ENCODE results near the gene GADL1.
A peak's percentile ranks its signal among the peaks of the same experiment; 100 is the strongest.

Gene GADL1

DNA sequence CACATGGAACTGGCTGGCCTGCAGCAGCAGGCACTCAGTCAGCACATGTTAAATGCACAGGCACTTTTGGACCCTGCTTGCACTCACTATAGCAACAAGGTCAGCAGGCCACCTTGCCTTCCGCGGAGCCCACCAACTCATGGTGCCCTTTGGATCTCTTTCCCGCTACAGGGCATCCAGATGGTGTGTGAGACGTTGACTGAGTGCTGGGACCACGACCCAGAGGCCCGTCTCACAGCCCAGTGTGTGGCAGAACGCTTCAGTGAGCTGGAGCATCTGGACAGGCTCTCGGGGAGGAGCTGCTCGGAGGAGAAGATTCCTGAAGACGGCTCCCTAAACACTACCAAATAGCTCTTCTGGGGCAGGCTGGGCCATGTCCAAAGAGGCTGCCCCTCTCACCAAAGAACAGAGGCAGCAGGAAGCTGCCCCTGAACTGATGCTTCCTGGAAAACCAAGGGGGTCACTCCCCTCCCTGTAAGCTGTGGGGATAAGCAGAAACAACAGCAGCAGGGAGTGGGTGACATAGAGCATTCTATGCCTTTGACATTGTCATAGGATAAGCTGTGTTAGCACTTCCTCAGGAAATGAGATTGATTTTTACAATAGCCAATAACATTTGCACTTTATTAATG lies 203.1 kb downstream of the GADL1 start:
- DNase-seq, result no peak

DNA sequence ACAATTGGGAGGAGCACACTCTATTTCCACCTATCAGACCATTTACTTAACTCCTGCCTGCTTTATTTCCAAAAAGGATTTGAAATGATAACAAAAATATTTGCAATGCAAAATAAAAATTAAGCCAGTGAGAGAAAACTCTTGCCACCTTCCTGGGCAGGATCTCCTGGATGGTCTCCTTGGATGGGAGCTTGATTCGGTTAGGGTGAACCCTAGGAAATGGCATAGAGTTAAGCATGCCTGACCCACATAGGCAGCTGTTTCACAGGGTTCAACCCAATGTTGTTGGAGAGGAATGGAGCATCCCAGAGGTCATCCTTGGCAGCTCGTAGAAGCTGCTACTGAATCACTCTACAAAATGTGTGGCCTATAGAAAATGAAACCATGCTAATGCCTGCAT lies 204.3 kb downstream of the GADL1 start:
- no peak for DNase-seq

DNA sequence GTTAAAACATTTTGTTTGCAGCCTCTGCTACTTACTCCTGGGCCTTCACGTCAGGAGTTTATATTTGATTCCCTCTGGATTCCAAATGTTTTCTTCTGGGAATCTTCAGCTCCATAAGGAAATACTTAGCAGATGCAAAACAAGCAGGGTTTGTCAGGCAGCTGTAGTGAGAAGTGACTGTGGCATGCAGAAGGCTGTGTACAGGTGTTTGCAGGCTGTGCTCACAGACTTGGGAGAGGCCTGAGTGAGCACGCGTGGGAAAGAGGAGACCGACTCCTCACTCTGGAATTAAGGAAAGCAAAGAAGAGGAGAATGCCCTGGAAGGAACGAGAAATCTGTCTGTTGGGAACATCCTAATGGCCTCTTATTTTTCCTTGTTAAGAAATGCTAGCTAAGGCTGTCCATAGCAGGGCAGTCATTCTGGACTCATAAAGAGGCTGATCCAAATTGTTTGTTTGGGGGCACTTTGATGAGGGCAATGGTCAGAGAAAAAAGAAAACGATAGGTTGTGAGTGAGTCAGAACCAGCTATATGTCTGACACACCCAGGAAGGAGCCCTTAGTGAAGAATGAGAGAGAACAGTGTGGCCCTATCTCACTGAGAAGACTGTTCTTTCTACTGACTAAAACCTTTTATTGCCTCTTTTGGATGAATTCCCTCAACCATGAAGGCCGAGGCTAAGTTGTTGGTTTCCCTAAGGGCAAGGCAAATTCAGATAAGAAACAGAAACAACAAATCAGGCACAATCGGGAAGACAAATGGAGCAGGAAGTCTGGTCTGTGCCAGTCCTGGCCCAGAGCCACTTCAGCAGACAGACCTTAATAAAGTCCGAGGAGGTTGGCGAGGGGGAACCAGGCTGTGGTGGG lies 205.5 kb downstream of the GADL1 start:
- no peak for DNase-seq

DNA sequence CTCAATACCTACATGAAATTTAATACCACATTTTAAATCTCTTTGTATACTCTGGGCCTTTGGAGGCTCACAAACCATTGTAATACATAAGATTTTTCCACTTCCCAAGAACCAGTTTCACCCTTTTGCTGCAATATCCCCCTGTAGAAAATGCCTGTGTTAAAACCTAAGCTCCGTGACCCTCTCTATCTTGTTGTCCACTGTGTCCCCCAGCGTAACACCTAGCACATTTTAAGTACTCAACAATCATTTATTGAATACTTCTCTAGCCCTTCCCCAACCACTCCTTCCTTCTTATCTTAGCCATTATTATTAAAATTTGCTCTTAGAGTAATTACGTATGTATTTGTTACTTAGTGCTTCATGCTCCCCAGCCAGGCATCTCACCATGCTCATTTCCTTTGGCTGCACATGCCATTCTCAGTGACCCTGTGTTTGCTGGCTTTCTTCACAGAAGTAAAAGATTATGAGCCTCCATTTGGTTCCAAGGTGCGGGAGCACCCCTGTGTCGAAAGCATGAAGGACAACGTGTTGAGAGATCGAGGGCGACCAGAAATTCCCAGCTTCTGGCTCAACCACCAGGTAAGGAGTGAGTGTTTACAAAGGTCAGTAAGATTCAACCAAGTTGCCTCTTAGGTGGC lies 206.4 kb downstream of the GADL1 start:
- no peak for DNase-seq

DNA sequence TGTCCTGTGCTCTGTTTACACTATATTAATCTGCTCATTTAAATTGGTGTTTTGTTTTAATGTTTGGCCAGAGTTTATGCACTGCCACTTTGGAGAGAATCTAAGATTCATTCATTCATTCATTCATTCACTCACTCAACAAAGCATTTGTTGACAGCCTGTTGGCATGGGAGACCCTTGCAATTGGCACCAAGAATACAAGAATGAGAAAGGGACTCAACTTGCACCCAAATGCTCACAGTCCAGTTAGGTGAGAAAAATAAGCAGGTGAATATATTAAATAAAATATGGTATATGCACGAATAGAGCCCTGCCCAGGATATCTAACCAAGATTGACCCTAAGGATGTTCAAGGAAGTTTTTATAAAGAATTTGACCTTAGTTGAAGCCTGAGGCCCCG lies 207.7 kb downstream of the GADL1 start:
- no peak for DNase-seq

DNA sequence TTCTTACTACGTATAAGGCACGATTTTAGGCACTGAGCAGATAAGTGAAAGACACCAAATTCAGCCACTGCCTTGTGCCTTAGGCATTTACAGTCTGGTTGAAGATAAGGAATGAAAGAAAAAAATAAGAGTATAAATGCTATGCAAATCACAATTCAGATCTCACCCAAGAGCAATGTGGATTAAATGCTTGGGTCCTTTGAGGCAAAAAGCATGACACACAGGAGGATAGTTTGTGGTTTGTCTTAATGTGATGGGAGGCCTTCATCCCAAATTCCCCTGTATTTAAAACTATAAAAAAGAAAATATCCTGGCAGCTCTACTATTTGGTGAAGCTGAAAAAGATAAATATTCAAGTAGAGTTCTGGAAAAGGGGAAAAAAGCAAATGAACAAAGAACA lies 208.3 kb downstream of the GADL1 start:
- DNase-seq, result no peak

DNA sequence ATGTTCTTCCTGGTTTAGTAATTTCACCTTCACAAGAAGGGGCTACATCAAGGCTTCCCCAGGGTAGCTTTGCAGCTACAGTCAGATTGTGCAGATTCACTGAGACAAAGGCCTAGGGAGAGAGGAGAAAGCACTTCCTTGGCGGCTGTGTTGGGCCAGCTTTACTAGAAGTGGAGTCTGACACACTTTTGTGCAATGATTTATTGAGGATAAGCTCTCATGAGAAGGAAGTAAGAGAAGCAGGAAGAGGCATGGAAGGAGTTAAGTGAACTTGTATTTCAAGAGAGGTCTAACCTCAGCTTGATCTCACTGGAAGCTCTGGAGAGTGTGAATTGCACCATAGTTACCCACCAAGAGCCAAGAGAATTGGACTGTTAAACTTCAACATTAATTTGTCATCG lies 209.2 kb downstream of the GADL1 start:
- DNase-seq, result no peak

DNA sequence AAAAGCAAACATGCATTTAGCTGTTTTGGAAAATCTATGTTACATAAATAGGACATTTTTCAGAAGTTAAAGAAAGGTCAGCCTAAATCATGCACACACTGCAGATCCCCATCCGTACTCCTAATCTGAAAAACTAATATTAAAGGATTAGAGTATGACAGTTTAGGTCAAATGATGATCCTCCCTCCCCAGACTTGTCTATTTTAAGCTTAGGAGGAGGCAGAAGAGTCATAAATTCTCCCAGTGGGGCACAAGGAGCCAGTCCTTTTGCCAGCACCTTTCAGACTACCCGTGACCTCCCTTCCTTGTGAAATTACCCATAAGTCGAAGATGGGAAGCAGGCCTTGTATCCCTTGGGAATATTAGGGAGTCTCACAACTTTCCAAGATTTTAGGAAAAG lies 210.1 kb downstream of the GADL1 start:
- no peak for DNase-seq

DNA sequence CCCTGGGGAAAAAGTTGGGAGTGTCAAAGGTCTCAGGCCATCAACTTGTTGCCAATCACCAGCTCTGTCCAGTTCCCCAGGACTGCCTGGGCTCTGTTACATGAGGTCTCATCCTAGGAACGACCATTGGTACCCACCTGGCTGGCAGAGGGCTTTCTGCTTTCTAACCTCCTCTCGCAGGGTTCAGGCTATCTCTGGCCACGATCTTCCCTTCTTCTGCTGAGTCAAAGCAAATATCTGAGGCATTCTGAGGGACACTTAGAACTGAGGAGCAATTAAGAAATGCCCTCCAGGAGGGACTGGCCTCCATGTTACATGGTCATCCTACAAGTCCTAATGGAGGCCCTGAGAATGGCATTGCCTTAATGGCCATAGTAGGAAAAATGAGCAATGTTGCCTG lies 210.7 kb downstream of the GADL1 start:
- DNase-seq, result no peak

DNA sequence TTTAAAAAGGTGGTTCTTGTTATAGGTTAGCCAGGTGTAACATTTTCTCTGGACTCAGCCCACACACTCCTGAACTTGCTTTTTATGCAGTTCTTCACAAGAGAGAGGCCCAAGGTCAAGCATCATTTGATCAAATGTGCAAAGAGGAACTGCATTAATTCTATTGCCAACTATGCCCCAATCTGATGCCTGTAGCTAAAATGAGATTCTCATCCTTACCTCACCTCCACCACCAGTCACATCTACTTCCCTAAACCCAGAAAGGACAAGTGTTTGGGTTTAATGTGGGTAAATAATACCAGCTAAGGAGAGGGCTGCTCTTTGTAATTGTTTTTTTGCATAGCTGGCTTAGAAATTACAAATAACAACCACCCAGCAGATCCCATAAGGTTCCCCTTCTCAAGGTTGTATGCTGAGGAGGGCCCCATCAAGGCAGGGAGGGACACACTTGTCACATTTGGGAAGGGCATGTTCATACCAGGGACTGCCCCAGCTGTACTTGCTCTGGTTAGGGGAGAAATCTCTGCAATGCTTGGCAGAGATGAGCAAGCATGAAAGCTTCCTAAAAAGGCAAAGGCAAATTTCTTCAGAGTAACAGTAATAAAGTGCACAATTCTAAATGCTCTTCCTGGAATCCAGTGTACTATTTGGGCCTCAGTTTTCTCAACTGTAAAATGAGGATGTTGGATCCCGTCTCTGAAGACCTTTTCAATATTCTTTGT lies 211.9 kb downstream of the GADL1 start:
- no peak for DNase-seq

DNA sequence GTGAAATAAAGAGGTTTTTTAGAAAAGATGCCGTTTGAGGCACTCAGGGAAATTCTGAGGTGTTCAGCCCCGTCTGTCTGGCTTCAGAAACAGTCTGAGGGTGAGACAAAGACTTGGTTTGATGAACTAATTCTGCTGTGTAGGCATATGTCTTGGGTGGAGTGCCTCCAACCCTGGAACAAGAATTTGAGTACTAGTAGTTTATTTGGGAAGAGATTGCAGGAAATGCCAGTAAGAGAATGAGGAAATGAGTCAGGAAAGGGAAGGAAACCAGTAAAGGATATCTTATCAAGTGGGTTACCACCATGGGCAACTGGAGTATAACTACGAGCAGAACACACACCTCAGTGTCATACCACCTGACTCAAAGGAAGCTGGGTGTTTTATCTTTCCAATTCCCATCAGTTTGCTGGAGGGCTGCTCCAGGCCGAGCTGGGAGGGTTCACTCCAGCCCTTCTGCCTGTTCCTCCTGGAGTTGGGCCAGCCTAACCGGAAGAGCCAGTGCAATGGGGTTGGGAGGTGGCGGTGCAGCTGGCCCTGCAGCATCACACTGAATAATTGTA lies 212.7 kb downstream of the GADL1 start:
- DNase-seq, result no peak

DNA sequence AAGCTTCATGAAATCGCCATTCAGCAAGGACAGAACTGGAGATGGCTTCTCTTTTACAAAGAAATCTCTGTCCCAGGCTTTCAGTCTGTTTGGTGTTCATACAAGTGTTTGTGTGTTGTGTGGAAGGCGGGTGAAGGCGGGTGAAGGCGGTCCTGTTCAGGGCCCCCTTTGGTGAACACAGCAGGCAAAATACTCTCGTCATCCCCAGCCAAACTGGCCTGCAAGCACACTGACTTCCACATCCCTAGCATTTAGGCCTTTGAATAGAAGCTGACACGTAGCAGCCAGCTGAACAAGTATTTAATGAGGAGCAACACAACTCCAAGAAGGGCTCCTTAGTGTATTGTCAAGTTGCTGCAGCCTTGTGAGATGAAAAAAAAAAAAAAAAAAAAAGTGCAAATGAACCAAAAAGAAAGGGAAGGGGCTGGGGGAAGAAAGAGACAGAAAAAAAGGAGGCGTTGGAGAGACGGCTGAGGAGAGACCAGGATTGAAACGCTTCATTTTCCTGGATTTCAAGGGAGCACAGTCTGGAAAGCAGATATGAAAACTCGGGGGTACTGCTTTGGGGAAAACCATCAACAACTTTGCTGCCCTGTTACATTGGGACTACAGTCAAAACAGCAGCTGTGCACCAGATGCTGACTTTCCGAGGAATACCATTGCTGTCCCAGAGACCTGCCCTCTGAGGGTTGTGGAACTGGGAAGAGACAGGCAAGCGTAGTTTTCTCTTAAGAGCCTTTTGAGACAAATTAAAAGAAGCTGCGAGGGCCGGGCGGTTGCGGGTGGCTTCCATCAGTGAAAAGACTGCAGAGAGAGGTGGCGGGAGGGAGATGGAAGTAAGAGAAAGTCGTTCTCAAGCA lies 213.4 kb downstream of the GADL1 start:
- DNase-seq, result peak; percentile 20

DNA sequence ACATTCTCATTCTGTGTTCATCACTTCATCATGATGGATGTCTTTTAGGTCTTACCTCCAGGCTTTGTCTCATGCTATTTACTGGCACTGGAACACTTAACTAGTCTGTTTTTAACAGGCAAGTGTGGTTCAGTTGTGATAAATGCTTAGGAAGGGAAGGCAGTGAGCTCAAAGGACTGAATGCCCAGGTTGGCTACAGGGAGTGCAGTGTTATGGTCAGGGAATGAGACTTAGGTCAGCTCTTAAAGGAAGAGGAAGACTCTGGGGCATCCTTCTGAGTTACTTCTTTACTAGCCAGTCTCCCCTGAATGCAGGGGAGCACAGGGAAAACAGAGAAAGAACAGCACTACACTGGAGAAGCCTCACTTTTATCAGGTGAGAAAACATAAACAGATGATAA lies 215.4 kb downstream of the GADL1 start:
- no peak for DNase-seq

DNA sequence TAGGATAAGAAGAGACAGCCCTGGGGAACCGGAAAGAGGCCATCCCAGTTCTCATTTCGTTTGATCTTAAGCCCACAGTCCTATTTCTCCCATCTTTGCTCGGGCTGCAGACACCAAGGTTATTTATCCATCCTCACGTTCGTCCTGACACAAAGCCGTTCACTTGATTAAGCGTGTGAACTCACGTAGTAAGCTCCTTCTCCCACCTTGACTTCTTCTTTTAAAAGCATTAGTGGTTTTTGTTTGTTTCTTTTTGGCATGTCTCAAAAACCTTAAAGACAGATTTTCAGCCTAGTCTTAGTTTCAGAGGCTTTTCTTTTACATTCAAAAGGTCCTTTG lies 217.1 kb downstream of the GADL1 start:
- no peak for DNase-seq

DNA sequence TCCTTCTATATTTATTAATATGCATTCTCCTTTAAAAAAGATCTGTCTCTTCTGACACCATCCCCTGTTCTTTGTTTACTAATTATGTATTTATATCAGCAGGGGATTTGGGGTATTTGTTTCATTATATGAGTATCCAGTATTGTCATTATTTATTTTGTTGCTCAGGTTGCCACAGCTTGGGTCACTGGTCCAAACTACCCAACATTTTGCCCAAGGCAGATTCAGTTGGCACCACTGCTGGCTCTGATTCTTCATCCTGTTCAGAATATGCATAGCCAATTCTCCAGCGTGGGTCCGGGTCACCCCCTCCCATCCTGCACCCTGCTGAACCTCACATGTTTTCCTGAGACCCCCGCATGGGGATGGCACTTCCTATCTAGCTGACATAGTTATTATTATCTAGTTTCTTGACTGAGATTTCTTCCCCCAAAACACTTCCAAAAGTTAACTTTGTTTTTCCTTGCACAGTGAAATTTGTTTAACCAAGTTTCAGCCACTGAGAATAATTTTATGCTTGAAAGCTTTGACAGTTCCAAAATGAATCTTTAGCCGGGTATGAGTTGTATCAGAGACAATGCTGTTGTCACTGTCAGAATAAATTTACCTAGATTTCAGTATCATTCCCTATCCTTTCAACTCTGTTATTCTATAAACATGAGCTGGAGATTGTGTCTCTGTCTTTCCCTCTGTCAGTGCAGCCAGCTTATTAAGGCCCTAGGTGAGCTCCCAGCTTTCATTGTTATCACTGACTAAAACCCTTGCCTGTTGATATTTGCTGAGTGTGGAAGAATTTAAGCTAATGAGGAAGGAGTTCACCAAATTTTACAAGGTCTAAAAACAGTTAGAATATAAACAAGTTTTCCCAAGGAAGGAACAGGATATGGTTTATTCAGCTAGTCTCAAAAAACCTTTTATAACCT lies 217.8 kb downstream of the GADL1 start:
- no peak for DNase-seq

Data from DMS 273 treated with DMSO at 0.1 percent for 48 hours (cell line).